K562 (cell line): ENCODE measurements around the gene ERAL1. TPM values are rescaled to one million over a fixed set of nuclear protein-coding genes. Genes with fewer than 3 reads are reported as not detected.

Source experiments
- ATF7 ChIP-seq: fragments of 450-650 bp; IDR thresholded peaks from 2 replicates; pipeline ENCODE4 v1.7.1; 2014; ENCODE audit warnings: mild to moderate bottlenecking, moderate library complexity
- CBFB ChIP-seq: sonication (generic); formaldehyde crosslinking; IDR thresholded peaks from 2 replicates; pipeline ENCODE4 v1.4.0; 2020; ENCODE audit warnings: mild to moderate bottlenecking, missing genetic modification reagents
- CHD1 ChIP-seq: fragments of 200-600 bp; sonication (generic); IDR thresholded peaks from one replicate; pipeline ENCODE4 v1.6.1; 2012; ENCODE audit warnings: mild to moderate bottlenecking, moderate library complexity, low read length, inconsistent platforms
- CREM ChIP-seq: IDR thresholded peaks from 2 replicates; pipeline ENCODE4 v1.6.1; 2014; ENCODE audit warnings: antibody characterized with exemption, low read depth
- CTCF ChIP-seq, 3 experiments: IDR thresholded peaks in 2 of 3; conservative IDR thresholded peaks in 1 of 3; 2 replicates each; pipeline ENCODE4 v1.5.1; 2011 to 2012; ENCODE audit warnings: low read length in 3 of 3, mild to moderate bottlenecking in 3 of 3, control low read depth in 2 of 3, improper control_type of control experiment in 1 of 3, inconsistent platforms in 1 of 3, low read depth in 1 of 3, mixed read lengths in 1 of 3, moderate library complexity in 1 of 3; ENCODE audit not compliant: insufficient read depth in 2 of 3
- FOS ChIP-seq: IDR thresholded peaks from 3 replicates; pipeline ENCODE4 v1.6.1; 2011; ENCODE audit not compliant: insufficient read length; ENCODE audit errors: extremely low read depth
- GABPA ChIP-seq: fragments of 200-800 bp; sonication (Bioruptor generic); conservative IDR thresholded peaks from 2 replicates; pipeline ENCODE4 v1.6.1; 2016; ENCODE audit warnings: low read depth, missing genetic modification characterization, missing compliant biosample characterization
- GABPB1 ChIP-seq: sonication (generic); formaldehyde crosslinking; IDR thresholded peaks from 2 replicates; pipeline ENCODE4 v1.8.0; 2022; ENCODE audit warnings: mild to moderate bottlenecking, missing genetic modification reagents
- HDAC2 ChIP-seq: fragments of 450-650 bp; IDR thresholded peaks from 2 replicates; pipeline ENCODE4 v1.6.1; 2016; ENCODE audit warnings: mild to moderate bottlenecking
- MIER1 ChIP-seq: fragments of 450-650 bp; IDR thresholded peaks from 2 replicates; pipeline ENCODE4 v1.6.1; 2016; ENCODE audit warnings: antibody characterized with exemption, mild to moderate bottlenecking, low read depth
- MTA3 ChIP-seq: fragments of 450-650 bp; formaldehyde crosslinking; IDR thresholded peaks from 2 replicates; pipeline ENCODE4 v1.6.1; 2017; ENCODE audit warnings: mild to moderate bottlenecking, borderline replicate concordance
- RAD21 ChIP-seq, 2 experiments: fragments of 250-450 bp in 1 of 2; fragments of 450-650 bp in 1 of 2; sonication (Bioruptor Pico) in 1 of 2; formaldehyde crosslinking in 1 of 2; IDR thresholded peaks in 1 of 2; conservative IDR thresholded peaks in 1 of 2; 2 replicates each; pipeline versions ENCODE4 v1.4.0 to v1.8.0; 2020 to 2022; ENCODE audit warnings: mild to moderate bottlenecking in 2 of 2, moderate library complexity in 1 of 2
- RBM25 ChIP-seq: fragments of 200-400 bp; formaldehyde crosslinking; IDR thresholded peaks from 2 replicates; pipeline ENCODE4 v1.6.1; 2018; ENCODE audit warnings: low read length, low read depth, moderate library complexity; ENCODE audit not compliant: severe bottlenecking
- SMAD1 ChIP-seq: fragments of 150-350 bp; IDR thresholded peaks from 2 replicates; pipeline ENCODE4 v1.6.1; 2014; ENCODE audit warnings: low read length, low read depth; ENCODE audit not compliant: partially characterized antibody
- SP2 ChIP-seq: IDR thresholded peaks from 2 replicates; pipeline ENCODE4 v1.6.1; 2011; ENCODE audit warnings: mild to moderate bottlenecking, low read depth, low read length, moderate library complexity; ENCODE audit not compliant: poor library complexity, severe bottlenecking; ENCODE audit errors: extremely low read depth
- ZBTB49 ChIP-seq: sonication (generic); formaldehyde crosslinking; IDR thresholded peaks from 2 replicates; pipeline ENCODE4 v1.8.0; 2022; ENCODE audit warnings: missing genetic modification reagents, mild to moderate bottlenecking, borderline replicate concordance
- ZNF324 ChIP-seq: fragments of 250-450 bp; sonication (Bioruptor Pico); IDR thresholded peaks from 2 replicates; pipeline ENCODE4 v1.4.0; 2020; ENCODE audit warnings: mild to moderate bottlenecking
- ZNF395 ChIP-seq: fragments of 200-800 bp; sonication (Bioruptor generic); IDR thresholded peaks from 2 replicates; pipeline ENCODE4 v1.6.1; 2017; ENCODE audit warnings: missing genetic modification characterization, missing compliant biosample characterization
- polyA plus RNA-seq, 8 experiments: library from polyadenylated mRNA; depleted of rRNA in 4 of 8; stranded (reverse) in 5 of 8; unstranded in 3 of 8; fragments of >200 nt; fragmentation: Nextera tagmentation in 2 of 8; fragmentation: Illumina TruSeq in 1 of 8; extraction: Ambion mirVana in 2 of 8; extraction: Trizol in 1 of 8; gene quantifications; 2 replicates each; pipeline versions ENCODE4 v1.2.1 to v1.2.3, GENCODE V29; 2011 to 2014; ENCODE audit warnings: inconsistent platforms in 1 of 8, missing spikeins in 1 of 8
- total RNA-seq, 7 experiments: library from RNA; depleted of rRNA in 6 of 7; stranded (reverse); fragments of >200 nt in 6 of 7; fragmentation: Illumina TruSeq in 2 of 7; extraction: Trizol in 2 of 7; gene quantifications; 2 replicates each; pipeline versions ENCODE4 v1.2.1 to v1.2.3, GENCODE V29; 2011 to 2021; ENCODE audit warnings: low replicate concordance in 1 of 7
- TF ChIP-seq, protein P1 (sequence below): sonication (generic); formaldehyde crosslinking; IDR thresholded peaks from 2 replicates; pipeline ENCODE4 v1.8.0; 2022; ENCODE audit warnings: missing genetic modification reagents, mild to moderate bottlenecking, moderate library complexity, borderline replicate concordance
- TF ChIP-seq, protein P2 (sequence below), 2 experiments: fragments of 450-650 bp in 1 of 2; sonication (generic) in 1 of 2; formaldehyde crosslinking in 1 of 2; IDR thresholded peaks in 1 of 2; conservative IDR thresholded peaks in 1 of 2; 2 replicates each; pipeline versions ENCODE4 v1.6.1 to v1.8.1; 2016 to 2023; ENCODE audit warnings: mild to moderate bottlenecking in 2 of 2, moderate library complexity in 2 of 2, inconsistent platforms in 1 of 2, missing genetic modification reagents in 1 of 2

The ERAL1 gene
- total and polyA plus RNA-seq, 9 of the 15 experiments (the other 6 are each of a cell fraction or from before 2014, with no cell fraction given), result 37.5 to 351 (median 106) TPM

GRCh38 chr17:28860363-28860808 is 5.6 kb downstream of the ERAL1 start (continued):
- TF ChIP-seq ZBTB49 (no peak), CHD1 (peak; percentile 77), MTA3 (peak; percentile 52; the same call in 1 of the 2 replicates), MIER1 (no peak), CBFB (CRISPR knock-in tag) (0 out of 2 replicates have a peak, but pooled peaks have one; percentile 23), GABPA (tag) (peak; percentile 23; the same call in 1 of the 2 replicates), RBM25 (peak; percentile 63), ZNF324 (no peak), HDAC2 (0 out of 2 replicates have a peak, but pooled peaks have one; percentile 43), SMAD1 (peak; percentile 30), FOS (peak; percentile 76), ZNF395 (CRISPR knock-in tag) (peak; percentile 64; the same call in 1 of the 2 replicates), GABPB1 (CRISPR knock-in tag) (no peak), SP2 (no peak), CTCF (IDR thresholded peaks at IDR 0.05 in 2 of 3, conservative IDR thresholded peaks at IDR 0.05 in 1 of 3; ENCODE audit: insufficient read depth in 2 of 3, low read depth in 1 of 3, low read length in 3 of 3) (peak in 2 of 3 experiments; percentile 14 to 34; a peak in 2 of 6 replicates), ATF7 (peak; percentile 95), CREM (peak; percentile 16; the same call in 1 of the 2 replicates), RAD21 (CRISPR knock-in tag; conservative IDR thresholded peaks at IDR 0.05 in 1 of 2, IDR thresholded peaks at IDR 0.05 in 1 of 2) (peak in 1 of 2 experiments; percentile 20; a peak in 1 of 4 replicates)
- TF ChIP-seq, protein P1, sequence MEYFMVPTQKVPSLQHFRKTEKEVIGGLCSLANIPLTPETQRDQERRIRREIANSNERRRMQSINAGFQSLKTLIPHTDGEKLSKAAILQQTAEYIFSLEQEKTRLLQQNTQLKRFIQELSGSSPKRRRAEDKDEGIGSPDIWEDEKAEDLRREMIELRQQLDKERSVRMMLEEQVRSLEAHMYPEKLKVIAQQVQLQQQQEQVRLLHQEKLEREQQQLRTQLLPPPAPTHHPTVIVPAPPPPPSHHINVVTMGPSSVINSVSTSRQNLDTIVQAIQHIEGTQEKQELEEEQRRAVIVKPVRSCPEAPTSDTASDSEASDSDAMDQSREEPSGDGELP (CRISPR knock-in tag), result peak; percentile 72
- TF ChIP-seq, protein P2, sequence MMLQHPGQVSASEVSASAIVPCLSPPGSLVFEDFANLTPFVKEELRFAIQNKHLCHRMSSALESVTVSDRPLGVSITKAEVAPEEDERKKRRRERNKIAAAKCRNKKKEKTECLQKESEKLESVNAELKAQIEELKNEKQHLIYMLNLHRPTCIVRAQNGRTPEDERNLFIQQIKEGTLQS (IDR thresholded peaks at IDR 0.05), result peak; percentile 82
- TF ChIP-seq, protein P2 (CRISPR knock-in tag; conservative IDR thresholded peaks at IDR 0.05), result no peak
